ENCODE data around the gene SHLD1.

Gene SHLD1

DNA sequence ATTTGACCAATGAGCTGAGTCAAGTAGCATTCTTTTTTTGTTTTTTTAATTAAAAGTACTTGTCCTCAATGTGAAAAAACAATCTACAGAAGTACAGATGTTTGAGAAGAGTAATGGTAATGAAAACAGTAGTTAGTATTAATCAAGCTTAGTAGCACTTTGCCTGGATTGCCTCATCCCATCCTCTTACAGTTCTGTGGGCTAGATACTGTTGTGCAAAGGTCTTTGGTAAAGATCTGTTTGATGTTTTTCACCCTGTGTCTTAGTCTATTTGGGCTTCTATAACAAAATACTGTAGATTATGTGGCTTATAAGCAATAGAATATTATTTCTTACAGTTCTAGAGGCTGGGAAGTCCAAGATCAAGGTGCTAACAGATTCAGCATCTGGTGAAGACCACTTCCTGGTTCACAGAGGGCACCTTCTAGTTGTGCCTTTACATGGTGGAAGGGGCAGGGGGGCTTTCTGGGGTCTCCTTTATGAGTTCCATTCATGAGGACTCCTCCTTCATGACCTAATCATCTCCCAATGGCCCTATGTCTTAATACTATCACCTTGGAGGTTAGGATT lies 84.3 kb downstream of the SHLD1 start:
- TF ChIP-seq, protein P1, sequence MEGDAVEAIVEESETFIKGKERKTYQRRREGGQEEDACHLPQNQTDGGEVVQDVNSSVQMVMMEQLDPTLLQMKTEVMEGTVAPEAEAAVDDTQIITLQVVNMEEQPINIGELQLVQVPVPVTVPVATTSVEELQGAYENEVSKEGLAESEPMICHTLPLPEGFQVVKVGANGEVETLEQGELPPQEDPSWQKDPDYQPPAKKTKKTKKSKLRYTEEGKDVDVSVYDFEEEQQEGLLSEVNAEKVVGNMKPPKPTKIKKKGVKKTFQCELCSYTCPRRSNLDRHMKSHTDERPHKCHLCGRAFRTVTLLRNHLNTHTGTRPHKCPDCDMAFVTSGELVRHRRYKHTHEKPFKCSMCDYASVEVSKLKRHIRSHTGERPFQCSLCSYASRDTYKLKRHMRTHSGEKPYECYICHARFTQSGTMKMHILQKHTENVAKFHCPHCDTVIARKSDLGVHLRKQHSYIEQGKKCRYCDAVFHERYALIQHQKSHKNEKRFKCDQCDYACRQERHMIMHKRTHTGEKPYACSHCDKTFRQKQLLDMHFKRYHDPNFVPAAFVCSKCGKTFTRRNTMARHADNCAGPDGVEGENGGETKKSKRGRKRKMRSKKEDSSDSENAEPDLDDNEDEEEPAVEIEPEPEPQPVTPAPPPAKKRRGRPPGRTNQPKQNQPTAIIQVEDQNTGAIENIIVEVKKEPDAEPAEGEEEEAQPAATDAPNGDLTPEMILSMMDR (IDR thresholded peaks at IDR 0.05; ENCODE audit: low read depth, low read length): no peak
- no peak overlapping the region for H3K4me3 ChIP-seq (ENCODE audit: low read depth, low read length)

DNA sequence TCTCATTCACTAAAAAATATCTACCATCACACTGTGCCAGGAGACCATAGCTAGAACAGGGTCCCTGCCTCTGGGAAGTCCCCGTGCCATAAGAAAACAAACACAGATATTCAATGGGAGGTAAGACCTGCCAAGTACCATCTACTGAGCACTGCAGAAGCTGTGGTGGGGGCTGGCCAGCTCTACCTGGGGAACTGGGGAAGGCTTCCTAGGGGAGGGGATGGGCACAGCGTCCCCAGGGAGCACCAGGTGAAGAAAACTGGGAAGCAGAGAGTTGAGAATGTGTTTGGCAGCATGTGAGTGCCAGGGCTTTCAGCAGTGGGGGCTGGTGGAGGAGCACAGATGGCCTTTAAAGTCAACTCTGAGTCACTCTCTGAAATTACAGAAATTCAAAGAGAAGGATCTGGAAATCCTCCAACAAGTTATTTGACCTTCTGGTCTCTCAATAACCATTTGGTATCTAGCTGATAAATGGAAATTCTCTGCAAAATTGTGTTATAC lies 85.2 kb downstream of the SHLD1 start:
- TF ChIP-seq, protein P1 (IDR thresholded peaks at IDR 0.05; ENCODE audit: low read depth, low read length): no peak
- no peak overlapping the region for H3K4me3 ChIP-seq (ENCODE audit: low read depth, low read length)

DNA sequence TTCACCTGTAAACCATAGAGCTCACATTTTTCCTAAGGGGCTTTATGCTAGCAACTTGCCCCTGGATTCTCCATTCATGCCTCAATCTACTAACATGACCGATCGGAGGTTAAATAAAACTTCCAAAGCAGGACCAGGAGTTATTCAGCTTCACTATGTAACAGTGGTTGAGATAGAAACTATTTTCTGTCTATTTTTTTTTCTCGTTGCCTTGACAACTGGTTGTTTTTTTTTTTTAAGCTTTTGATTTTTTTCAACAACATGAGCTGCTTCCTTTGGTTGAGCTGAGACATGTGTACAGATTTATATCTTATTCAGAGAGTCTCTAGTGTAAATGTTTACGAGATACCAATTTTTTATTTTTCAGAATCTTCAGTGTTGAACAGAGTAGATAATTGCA lies 85.7 kb downstream of the SHLD1 start:
- no peak overlapping the region for H3K4me3 ChIP-seq (ENCODE audit: low read depth, low read length)
- TF ChIP-seq, protein P1 (IDR thresholded peaks at IDR 0.05; ENCODE audit: low read depth, low read length): no peak

DNA sequence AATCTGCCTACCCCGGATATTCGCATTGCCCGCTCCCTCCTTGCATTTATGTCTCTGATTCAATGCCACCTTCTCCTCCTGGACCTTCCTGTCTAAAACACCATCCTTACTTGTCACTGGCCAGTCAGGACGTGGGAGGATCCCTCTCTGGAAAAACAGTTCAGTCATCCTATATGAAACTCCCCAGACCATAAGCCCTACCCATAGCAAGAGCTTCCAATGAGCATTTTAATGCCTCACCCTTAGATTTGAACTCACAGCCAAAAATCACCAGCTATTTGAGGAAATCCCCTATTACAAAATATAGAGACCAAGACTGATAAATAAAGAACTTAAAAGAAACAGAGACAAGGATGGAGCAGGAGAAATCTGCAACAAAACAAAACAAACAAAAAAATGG lies 86.4 kb downstream of the SHLD1 start:
- H3K4me3 ChIP-seq (ENCODE audit: low read depth, low read length): no peak overlapping the region
- TF ChIP-seq, protein P1 (IDR thresholded peaks at IDR 0.05; ENCODE audit: low read depth, low read length): no peak

DNA sequence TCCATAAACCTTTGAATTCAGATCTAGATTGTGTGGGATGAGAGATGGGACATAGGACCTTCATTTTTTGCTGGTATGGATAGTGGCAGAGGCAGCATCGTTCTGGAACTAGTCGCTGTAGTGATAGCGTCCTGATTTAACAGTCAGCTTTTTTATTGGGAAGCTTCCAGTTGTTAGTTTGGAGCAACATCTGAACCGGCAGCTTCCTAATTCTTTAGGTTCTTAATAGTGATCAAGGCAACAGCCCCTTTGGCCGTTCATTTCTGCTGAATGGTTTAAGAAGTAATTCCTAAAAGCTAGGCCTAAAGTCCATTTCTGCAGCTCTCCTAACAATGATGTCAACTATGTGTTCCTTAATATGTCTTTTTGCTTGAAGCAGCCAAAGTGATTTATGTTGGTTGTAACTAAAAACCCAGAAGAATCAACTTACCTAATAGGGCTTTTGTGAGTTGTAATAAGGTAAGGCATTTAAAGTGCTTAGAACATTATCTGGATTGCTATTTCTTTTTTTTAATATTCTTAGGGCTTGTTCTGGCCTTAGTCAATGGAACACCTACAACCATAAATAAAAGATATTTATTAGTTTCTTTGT lies 90.3 kb downstream of the SHLD1 start:
- H3K4me3 ChIP-seq (ENCODE audit: low read depth, low read length): no peak overlapping the region
- TF ChIP-seq, protein P1 (IDR thresholded peaks at IDR 0.05; ENCODE audit: low read depth, low read length): no peak

DNA sequence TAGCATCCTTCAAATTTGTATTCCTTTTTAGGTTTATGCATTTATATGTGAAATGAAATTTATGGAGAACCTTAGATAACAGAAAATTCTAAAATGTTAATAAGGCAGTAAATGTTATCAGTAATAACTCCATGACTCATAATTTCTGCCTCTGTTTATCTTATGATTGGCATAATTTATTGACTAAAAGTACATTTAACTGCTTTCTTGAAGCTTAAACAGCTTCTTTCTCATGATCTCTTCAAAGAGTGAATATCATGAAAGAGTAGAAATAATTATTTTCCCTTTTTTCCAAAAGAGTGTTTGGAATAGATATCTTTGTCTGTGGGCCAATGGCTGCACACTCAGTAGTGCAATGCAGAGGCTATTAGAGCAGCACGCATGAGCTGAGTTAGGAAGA lies 91.3 kb downstream of the SHLD1 start:
- TF ChIP-seq, protein P1 (IDR thresholded peaks at IDR 0.05; ENCODE audit: low read depth, low read length): no peak

DNA sequence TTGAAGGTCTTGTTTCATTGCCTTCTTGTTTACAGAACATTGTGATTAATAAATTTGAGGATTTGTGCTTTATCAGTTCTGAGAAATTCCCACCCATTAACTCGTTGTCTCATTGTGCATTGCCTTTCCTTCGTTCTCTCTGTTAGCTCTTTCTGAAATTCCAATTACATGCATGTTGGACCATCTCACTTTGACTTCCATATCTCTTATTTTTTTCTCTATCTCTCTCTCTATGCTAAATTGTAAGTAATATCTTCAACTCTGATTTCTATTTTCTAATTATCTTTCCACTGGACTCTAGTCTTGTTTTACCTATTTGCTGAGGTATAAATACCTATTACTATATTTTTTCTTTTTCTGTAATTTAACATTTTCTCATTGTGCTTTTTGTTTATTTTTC lies 92.3 kb downstream of the SHLD1 start:
- TF ChIP-seq, protein P1 (IDR thresholded peaks at IDR 0.05; ENCODE audit: low read depth, low read length): no peak
- H3K4me3 ChIP-seq (ENCODE audit: low read depth, low read length): no peak overlapping the region

More for the DNA sequence above, 91.3 kb downstream of the SHLD1 start:
- H3K4me3 ChIP-seq (ENCODE audit: low read depth, low read length): no peak overlapping the region
